H9 (cell line): ENCODE measurements around the gene JAK2. TPM values are rescaled to one million over a fixed set of nuclear protein-coding genes. Genes with fewer than 3 reads are reported as not detected.

Experiments
- DNase-seq: peaks from one replicate; pipeline ENCODE4 v3.0.0-alpha.2; 2017
- H2AFZ ChIP-seq: one replicate; pipeline ENCODE4 v1.6.1; 2013; ENCODE audit warnings: mild to moderate bottlenecking, low read length, control low read depth, moderate library complexity
- H2AK5ac ChIP-seq: 2 replicates; pipeline ENCODE4 v1.6.1; 2013; ENCODE audit warnings: low read length, control low read depth, mixed read lengths; ENCODE audit not compliant: insufficient read length
- H2BK120ac ChIP-seq: one replicate; pipeline ENCODE4 v1.6.1; 2013; ENCODE audit warnings: low read depth, mild to moderate bottlenecking, low read length, control low read depth, inconsistent platforms; ENCODE audit not compliant: poor library complexity, severe bottlenecking
- H2BK12ac ChIP-seq: 2 replicates; pipeline ENCODE4 v1.6.1; 2013; ENCODE audit warnings: low read length, control low read depth, mixed read lengths, low read depth; ENCODE audit not compliant: insufficient read length
- H2BK15ac ChIP-seq: 2 replicates; pipeline ENCODE4 v1.6.1; 2013; ENCODE audit warnings: low read depth, low read length, control low read depth
- H2BK20ac ChIP-seq: one replicate; pipeline ENCODE4 v1.6.1; 2013; ENCODE audit warnings: low read depth, mild to moderate bottlenecking, low read length, control low read depth, inconsistent platforms; ENCODE audit not compliant: poor library complexity, severe bottlenecking
- H2BK5ac ChIP-seq: 2 replicates; pipeline ENCODE4 v1.6.1; 2013; ENCODE audit warnings: low read length, control low read depth, mixed read lengths; ENCODE audit not compliant: insufficient read length
- H3K14ac ChIP-seq: 2 replicates; pipeline ENCODE4 v1.6.1; 2013; ENCODE audit warnings: low read length, control low read depth; ENCODE audit not compliant: insufficient read depth
- H3K18ac ChIP-seq: 2 replicates; pipeline ENCODE4 v1.6.1; 2013; ENCODE audit warnings: low read depth, mild to moderate bottlenecking, mixed read lengths, low read length, control low read depth; ENCODE audit not compliant: insufficient read length
- H3K23ac ChIP-seq: 2 replicates; pipeline ENCODE4 v1.6.1; 2013; ENCODE audit warnings: low read length, control low read depth, mixed read lengths, low read depth; ENCODE audit not compliant: insufficient read length
- H3K23me2 ChIP-seq: 2 replicates; pipeline ENCODE4 v1.6.1; 2013; ENCODE audit warnings: low read depth, mild to moderate bottlenecking, mixed read lengths, low read length, control low read depth; ENCODE audit not compliant: insufficient read length, poor library complexity, severe bottlenecking
- H3K27ac ChIP-seq: 2 replicates; pipeline ENCODE4 v1.5.1; 2013; ENCODE audit warnings: low read length, control low read depth, mixed read lengths, low read depth; ENCODE audit not compliant: insufficient read length
- H3K27me3 ChIP-seq: 2 replicates; pipeline ENCODE4 v1.6.1; 2013; ENCODE audit warnings: low read length, control low read depth, inconsistent platforms; ENCODE audit not compliant: insufficient read depth
- H3K4ac ChIP-seq: 2 replicates; pipeline ENCODE4 v1.6.1; 2013; ENCODE audit warnings: low read depth, mild to moderate bottlenecking, control low read depth, inconsistent platforms, low read length, moderate library complexity
- H3K4me1 ChIP-seq: 2 replicates; pipeline ENCODE4 v1.6.1; 2013; ENCODE audit warnings: low read length, control low read depth, inconsistent platforms; ENCODE audit not compliant: insufficient read depth
- H3K4me2 ChIP-seq: 2 replicates; pipeline ENCODE4 v1.6.1; 2013; ENCODE audit warnings: low read length, control low read depth, mixed read lengths; ENCODE audit not compliant: insufficient read length, insufficient read depth
- H3K56ac ChIP-seq: 2 replicates; pipeline ENCODE4 v1.6.1; 2013; ENCODE audit warnings: low read depth, mild to moderate bottlenecking, mixed read lengths, low read length, control low read depth; ENCODE audit not compliant: insufficient read length
- H3K79me1 ChIP-seq: 2 replicates; pipeline ENCODE4 v1.6.1; 2013; ENCODE audit warnings: low read depth, mild to moderate bottlenecking, moderate library complexity, low read length, control low read depth, inconsistent platforms; ENCODE audit not compliant: insufficient read depth, poor library complexity, severe bottlenecking
- H3K79me2 ChIP-seq: 2 replicates; pipeline ENCODE4 v1.6.1; 2013; ENCODE audit warnings: low read length, control low read depth, inconsistent platforms; ENCODE audit not compliant: insufficient read depth
- H3K9ac ChIP-seq: 2 replicates; pipeline ENCODE4 v1.6.1; 2013; ENCODE audit warnings: low read length, control low read depth, mixed read lengths; ENCODE audit not compliant: insufficient read length; ENCODE audit errors: extremely low read depth
- H3K9me3 ChIP-seq: one replicate; pipeline ENCODE4 v1.6.1; 2013; ENCODE audit warnings: low read depth, low read length, inconsistent platforms; ENCODE audit not compliant: control insufficient read depth
- H3T11ph ChIP-seq: one replicate; pipeline ENCODE4 v1.6.1; 2013; ENCODE audit warnings: mild to moderate bottlenecking, low read length, control low read depth, inconsistent platforms
- H4K20me1 ChIP-seq: one replicate; pipeline ENCODE4 v1.6.1; 2013; ENCODE audit not compliant: control insufficient read depth, insufficient read length, insufficient read depth
- H4K5ac ChIP-seq: 2 replicates; pipeline ENCODE4 v1.6.1; 2013; ENCODE audit warnings: low read depth, mild to moderate bottlenecking, mixed read lengths, low read length, control low read depth; ENCODE audit not compliant: insufficient read length
- H4K8ac ChIP-seq: replicated peaks from 2 replicates; pipeline ENCODE4 v1.6.1; 2013; ENCODE audit warnings: low read length, control low read depth, mixed read lengths, low read depth; ENCODE audit not compliant: insufficient read length
- H4K91ac ChIP-seq: 2 replicates; pipeline ENCODE4 v1.6.1; 2013; ENCODE audit warnings: low read depth, mild to moderate bottlenecking, moderate library complexity, mixed read lengths, low read length, control low read depth; ENCODE audit not compliant: insufficient read length
- H3K27ac Mint-ChIP-seq, 3 experiments: 2 replicates in 2 of 3; 3 replicates in 1 of 3; pipeline ENCODE4 v1.8.0; 2020 to 2021; ENCODE audit warnings: mixed read lengths in 3 of 3, mild to moderate bottlenecking in 1 of 3, moderate library complexity in 1 of 3
- H3K27me3 Mint-ChIP-seq: 2 replicates; pipeline ENCODE4 v1.8.0; 2021; ENCODE audit warnings: low read depth, mild to moderate bottlenecking, moderate library complexity, mixed read lengths
- H3K36me3 Mint-ChIP-seq, 3 experiments: 2 replicates in 2 of 3; 3 replicates in 1 of 3; pipeline ENCODE4 v1.8.0; 2020 to 2021; ENCODE audit warnings: low read depth in 3 of 3, mixed read lengths in 3 of 3; ENCODE audit not compliant: insufficient read depth in 1 of 3
- H3K4me1 Mint-ChIP-seq, 2 experiments: 2 replicates each; pipeline ENCODE4 v1.8.0; 2020; ENCODE audit warnings: mixed read lengths in 2 of 2
- H3K4me3 Mint-ChIP-seq, 2 experiments: 2 replicates in 1 of 2; 3 replicates in 1 of 2; pipeline ENCODE4 v1.8.0; 2020 to 2021; ENCODE audit warnings: mild to moderate bottlenecking in 2 of 2, mixed read lengths in 2 of 2, moderate library complexity in 1 of 2
- H3K9me3 Mint-ChIP-seq, 2 experiments: 2 replicates in 1 of 2; 3 replicates in 1 of 2; pipeline ENCODE4 v1.8.0; 2020; ENCODE audit warnings: mild to moderate bottlenecking in 2 of 2, mixed read lengths in 2 of 2, moderate library complexity in 1 of 2
- WGBS: extraction: QIAGEN DNeasy Blood & Tissue Kit; methylation state at CpG from one replicate; pipeline ENCODE4 v1.1.7; 2013; ENCODE audit warnings: missing lambda C conversion rate, low lambda C conversion rate, mixed read lengths; ENCODE audit not compliant: insufficient read length; ENCODE audit errors: extremely low coverage; 5-methylcytosine and 5-hydroxymethylcytosine counted together
- total RNA-seq: library from RNA; stranded (reverse); gene quantifications from 2 replicates; pipeline ENCODE4 v1.2.1, GENCODE V29; 2021
- TF ChIP-seq, protein P1 (sequence below): fragments of 200-600 bp; sonication (generic); conservative IDR thresholded peaks from 3 replicates; pipeline ENCODE4 v1.8.0; 2021; ENCODE audit warnings: antibody characterized with exemption, mild to moderate bottlenecking

Gene JAK2
- total RNA-seq, 1 experiment from 2014 or later: 3.4 TPM

DNA sequence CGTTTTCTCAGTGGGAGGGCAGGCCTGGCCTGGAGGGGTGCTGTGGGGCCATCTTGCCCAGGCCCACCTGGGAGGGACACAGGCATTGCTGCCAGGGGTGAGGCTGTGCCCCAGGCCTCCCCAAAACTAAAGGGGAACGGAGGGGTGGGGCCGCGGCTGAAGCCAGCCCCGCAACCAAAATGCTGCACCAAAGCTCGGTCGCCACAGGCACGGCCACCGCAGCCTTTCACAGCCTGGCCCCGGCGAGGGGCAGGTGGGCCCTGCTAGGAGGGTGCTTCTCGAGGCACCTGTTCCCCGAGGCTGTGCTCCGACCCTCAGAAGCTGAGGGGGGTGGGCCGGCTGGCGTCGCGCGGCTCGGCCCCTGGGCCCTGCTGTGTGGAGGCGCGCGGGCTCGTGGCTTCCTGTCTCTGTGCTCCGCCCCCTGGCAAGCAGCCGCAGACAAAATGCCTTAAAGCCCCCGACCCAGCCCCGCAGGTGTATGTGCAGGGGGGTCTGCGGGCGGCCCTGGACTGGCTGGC, 57.6 kb downstream of the JAK2 start:
- Histone ChIP-seq H3K23ac (no peak overlapping the region), H3K79me2 (no peaks in the 10 kb centered on the region), H3K4me1 (no peaks in the 10 kb centered on the region), H2BK15ac (no peak overlapping the region), H3K14ac (0 out of 2 replicates have a peak overlapping the region, but pooled peaks have one; percentile 56), H2BK120ac (no peak overlapping the region), H3K27ac (no peak overlapping the region), H3K27me3 (no peaks in the 10 kb centered on the region), H3K18ac (no peak overlapping the region), H4K5ac (no peak overlapping the region), H2AK5ac (no peak overlapping the region), H3K9me3 (no peaks in the 10 kb centered on the region), H4K8ac (no peak overlapping the region), H3K4ac (no peak overlapping the region), H2BK20ac (no peak overlapping the region), H3K79me1 (no peaks in the 10 kb centered on the region), H2BK12ac (no peak overlapping the region), H4K20me1 (no peaks in the 10 kb centered on the region), H3K23me2 (no peaks in the 10 kb centered on the region), H2AFZ (no peak overlapping the region), H3K4me2 (no peak overlapping the region), H3T11ph (no peak overlapping the region), H4K91ac (no peak overlapping the region), H3K56ac (no peak overlapping the region), H2BK5ac (no peak overlapping the region), H3K9ac (no peak overlapping the region)
- H3K4me1 Mint-ChIP-seq: no peaks in the 10 kb centered on the region
- peaks cover 3 to 7% (median 5%) of the 10 kb centered on the region in 3 experiments; a peak in 5 of 7 replicates for H3K36me3 Mint-ChIP-seq
- WGBS: no CpG with 5 or more reads among the region's 30 CpGs
- H3K4me3 Mint-ChIP-seq: no peak overlapping the region
- peak; percentile 57 for DNase-seq
- TF ChIP-seq, protein P1, sequence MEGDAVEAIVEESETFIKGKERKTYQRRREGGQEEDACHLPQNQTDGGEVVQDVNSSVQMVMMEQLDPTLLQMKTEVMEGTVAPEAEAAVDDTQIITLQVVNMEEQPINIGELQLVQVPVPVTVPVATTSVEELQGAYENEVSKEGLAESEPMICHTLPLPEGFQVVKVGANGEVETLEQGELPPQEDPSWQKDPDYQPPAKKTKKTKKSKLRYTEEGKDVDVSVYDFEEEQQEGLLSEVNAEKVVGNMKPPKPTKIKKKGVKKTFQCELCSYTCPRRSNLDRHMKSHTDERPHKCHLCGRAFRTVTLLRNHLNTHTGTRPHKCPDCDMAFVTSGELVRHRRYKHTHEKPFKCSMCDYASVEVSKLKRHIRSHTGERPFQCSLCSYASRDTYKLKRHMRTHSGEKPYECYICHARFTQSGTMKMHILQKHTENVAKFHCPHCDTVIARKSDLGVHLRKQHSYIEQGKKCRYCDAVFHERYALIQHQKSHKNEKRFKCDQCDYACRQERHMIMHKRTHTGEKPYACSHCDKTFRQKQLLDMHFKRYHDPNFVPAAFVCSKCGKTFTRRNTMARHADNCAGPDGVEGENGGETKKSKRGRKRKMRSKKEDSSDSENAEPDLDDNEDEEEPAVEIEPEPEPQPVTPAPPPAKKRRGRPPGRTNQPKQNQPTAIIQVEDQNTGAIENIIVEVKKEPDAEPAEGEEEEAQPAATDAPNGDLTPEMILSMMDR: no peak
- no peak overlapping the region for H3K27ac Mint-ChIP-seq
- H3K27me3 Mint-ChIP-seq: no peaks in the 10 kb centered on the region
- peaks cover 0 to 7% of the 10 kb centered on the region in 2 experiments; a peak in 1 of 5 replicates for H3K9me3 Mint-ChIP-seq
